Adrenal gland (tissue), 5 donors: Measurements from ENCODE around the gene ZNF775.

ENCODE experiments used
- CTCF ChIP-seq, 6 experiments: fragments of 450-650 bp in 4 of 6; fragments of 200-600 bp in 2 of 6; sonication (generic) in 1 of 6; IDR thresholded peaks; 1 replicate in 5 of 6; 2 replicates in 1 of 6; pipeline versions ENCODE4 v1.5.1 to v1.8.0; 2016 to 2021; ENCODE audit warnings: antibody characterized with exemption in 6 of 6, mild to moderate bottlenecking in 2 of 6, moderate library complexity in 1 of 6
- POLR2A ChIP-seq, 2 donors: fragments of 450-650 bp; IDR thresholded peaks; one replicate each; pipeline ENCODE4 v1.6.1; 2017; ENCODE audit warnings: antibody characterized with exemption in 2 of 2, mild to moderate bottlenecking in 2 of 2, moderate library complexity in 1 of 2
- donor health status: DM: no; HTN: no; CAD: no.

DNA sequence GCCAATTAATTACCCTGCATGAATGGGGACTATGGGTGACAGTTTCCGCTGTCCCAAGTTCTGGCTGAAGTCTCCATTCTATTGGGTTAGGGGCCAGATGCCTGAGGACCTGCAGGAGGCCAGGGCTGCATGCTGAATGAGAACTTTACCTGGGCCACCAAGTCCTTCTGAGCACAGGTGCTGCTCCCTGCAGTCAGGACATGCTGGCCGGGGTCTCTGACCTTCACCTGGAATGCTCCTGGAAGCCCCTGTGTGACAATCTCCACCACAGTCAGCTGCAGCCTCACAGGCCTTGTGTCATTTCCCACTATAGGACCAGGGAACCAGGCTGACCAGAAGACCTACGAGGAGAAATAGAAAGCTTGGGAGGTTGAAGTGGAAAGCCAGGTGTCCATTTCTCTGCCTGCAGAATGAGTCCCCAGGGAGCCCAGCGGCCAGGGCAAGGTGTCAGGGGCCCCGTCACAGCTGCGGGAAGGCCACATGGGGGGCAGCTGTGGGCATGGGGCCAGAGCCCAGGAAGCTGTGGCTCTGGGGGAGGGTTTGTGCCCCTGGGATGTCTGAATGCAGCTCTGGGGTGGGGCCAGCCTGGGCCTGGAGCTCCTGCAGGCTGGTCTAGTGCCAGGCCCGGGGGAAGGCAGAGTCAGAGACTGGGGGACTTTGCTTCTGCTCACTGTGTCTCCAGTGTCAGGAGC is 65.7 kb downstream of the ZNF775 start:
- TF ChIP-seq CTCF (IDR thresholded peaks at IDR 0.05) (no peak), POLR2A (IDR thresholded peaks at IDR 0.05) (no peak)
